Activated CD8-positive, alpha-beta memory T cell treated with anti-CD3 and anti-CD28 coated beads, Interleukin-2, amount 50 U/mL, for 48 hours (primary cell): ENCODE results near the gene AAK1.
"Not testable (repeated sequence)": the region's sequence is repeated elsewhere in the genome, so short reads cannot be mapped to it uniquely, and the experiment has no call there.

Source experiments
- DNase-seq: peaks from one replicate; pipeline ENCODE4 v3.0.0-alpha.2; 2020

Gene AAK1

DNA sequence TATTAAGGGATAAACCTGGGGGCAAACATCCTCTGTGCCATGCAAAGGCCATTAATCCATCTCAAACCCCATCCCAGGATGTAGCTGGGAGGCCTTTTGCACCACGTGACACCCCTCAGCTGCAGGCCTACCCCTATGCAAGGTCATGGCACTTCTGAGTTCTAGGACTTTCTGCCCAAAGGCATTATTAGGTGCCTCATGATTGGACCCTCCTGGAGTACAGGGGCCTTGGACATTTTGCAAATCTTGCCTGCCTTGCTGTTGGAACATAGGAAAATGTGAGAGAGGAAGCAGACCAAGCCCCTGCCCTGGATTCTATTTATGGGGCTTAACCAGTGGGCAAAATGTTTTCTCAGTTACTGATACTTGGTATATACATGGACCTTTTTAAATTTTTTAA lies 162.1 kb downstream of the AAK1 start:
- DNase-seq, result no peak

DNA sequence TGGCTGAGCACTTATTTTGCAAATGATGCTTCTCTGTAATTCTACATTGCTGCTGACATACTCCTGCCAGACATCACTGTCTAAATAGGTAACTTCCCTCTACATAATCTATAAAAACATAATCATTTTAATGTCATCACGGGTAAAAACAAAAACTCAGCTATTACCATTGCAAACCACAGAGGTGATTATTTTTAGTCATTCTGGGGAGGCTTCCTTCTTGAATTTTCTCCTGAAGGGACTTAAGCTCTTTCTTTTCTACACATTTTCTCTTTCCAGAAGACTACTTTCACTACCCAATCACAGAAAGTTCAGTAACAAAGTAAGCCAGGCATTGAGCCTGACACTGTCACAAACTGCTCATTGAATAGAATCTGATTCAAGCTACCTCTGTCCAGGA lies 165.9 kb downstream of the AAK1 start:
- no peak for DNase-seq

DNA sequence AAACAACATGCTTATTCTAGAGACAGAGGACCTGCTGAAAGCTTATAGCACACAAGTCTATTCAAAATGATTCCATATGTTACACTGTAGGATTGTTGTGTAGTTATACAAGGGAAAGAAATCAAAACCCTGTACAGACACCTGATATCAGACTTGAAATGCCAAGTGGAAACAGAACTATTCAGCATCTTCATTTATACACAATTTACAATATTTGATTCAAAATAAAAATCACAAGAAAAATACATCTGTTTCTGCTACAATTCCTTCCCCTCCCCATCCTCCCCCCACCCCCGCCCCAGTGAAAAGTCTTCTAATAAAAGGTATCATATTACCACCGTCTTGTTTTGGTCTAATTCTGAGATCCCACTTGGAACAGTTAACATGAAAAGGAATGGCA lies 168.9 kb downstream of the AAK1 start:
- no peak for DNase-seq

DNA sequence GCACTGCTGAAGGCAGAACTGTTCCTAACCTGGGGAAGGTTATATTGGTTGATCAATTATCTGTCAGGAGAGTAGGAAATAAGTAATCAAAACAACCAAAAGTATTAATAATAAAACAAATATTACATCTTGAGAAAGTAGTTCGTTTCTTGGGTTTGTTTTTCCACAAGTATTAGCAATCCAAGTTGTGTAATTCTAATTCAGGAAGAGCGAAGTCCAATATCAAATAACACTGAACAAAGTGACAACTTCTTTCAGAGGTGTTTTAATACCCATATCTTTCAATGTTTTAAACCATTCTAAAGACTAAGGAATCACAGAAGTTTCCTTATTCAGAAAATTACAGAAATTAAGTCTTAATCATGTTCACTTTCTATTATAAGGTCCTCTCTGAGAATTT lies 171.7 kb downstream of the AAK1 start:
- DNase-seq, result no peak

DNA sequence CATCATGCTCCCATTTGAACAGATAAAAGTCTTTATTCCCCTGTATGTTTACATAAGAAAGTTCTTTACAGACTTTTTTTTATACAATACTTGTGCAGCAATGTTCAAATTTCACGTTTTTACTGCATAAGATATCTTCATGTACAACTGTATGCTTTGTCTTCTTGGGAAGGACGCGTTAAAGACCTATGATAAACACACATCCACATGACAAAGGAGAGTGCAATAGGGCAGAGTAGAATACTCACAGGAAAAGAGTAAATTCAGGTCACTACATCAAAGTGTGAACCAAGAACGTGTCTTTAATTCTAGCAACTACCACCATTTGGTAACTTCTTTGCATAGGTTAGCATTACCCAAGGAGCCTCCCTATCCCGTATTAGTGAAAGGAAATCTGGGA lies 172.6 kb downstream of the AAK1 start:
- DNase-seq, result no peak

DNA sequence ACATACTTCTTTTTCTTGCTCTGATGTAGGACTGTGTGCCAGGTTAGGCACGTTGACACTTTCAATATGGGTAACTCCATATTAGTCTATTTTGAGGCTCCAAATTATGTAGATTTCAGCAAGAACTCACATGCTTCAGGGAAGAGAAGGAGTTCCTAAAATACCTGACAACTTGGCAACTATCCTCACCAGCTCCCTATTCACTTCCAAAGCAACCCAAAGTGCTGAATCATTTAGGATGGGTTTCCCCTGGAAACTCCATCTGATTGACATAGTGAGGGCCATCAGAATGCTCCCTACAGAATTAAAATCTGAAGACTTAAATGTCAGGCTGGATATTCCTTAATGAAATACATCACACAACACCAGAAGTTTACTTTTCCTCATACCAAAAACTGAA lies 173.8 kb downstream of the AAK1 start:
- DNase-seq, result no peak

DNA sequence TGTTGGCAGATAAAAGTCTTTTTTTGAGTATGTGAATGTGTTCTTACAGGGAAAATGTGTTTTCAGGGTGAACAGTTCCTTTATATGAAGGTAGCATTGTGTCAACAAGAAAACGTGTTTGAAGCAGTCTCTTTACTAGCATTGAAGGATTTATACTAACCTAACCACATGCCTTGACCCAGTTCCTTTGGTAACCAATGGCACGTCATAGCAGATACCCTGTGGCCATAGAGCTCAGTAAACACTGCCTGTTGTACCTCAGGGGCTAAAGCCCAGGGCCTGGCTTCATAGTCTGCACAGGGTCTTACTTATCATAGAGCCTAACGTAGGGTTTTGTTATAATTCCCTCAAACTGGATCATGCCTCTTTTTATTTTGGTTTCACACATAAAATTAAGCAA lies 174.2 kb downstream of the AAK1 start:
- DNase-seq, result no peak

DNA sequence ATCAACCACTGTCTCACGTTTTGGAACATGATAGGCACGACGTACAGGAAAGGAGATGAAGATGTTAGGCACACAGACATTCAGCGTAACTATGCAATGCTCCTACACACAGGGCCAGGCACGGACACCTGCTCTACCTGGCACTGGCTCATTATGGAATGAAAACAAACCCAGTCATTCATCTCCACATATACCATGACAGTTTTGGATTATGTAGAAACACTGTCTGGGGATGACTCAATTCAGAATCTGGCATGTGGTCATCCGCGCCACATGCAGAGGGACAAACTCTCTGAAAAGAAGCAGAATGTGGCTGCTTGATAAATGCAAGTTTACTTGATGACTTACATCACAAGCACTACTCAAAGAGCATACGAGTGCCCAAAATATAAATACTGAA lies 176.8 kb downstream of the AAK1 start:
- DNase-seq, result no peak

DNA sequence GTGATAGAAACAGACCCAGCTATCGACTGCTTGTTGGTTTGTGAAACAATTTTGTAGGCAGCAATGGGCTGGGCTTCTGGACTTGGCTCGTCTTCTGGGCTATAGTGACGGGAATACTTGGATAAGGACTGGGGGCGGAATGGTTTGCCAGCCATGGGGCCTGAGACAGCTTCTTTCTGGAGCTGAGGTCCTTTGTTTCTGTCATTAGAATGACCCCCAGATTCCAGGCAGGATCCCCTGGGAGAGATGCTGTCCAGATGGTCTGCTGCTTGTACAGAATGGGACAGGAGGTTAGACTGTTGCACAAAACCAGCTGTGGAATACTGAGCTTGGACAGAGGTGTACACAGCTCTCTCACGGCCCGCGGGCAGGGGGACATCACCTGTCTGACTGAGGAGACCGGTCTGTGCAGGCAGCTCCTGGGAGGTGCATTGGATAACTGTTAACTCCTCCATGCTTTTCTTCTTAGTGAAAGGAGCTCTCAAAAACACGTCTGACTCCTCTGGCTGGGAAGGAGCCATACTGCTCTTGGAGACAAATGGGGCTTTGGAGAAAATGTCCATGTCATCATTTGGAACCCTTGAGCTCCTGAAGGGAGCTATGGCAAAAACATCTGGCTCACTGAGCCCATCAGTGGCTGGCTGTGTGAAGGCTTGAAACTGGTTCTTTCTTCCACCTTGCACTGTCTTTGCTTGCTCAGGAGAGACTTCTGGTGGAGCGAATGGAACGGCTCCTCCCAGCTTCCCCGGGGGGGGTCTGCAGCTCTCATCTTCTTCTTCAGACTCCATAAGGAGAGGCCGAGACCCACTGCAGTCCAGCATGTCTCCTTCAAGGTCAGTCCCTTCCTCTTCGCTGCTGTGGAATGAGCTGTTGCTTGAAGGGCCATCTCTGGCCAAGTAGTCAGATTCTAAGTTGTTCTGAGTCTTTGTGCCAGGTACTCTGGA lies 177.8 kb downstream of the AAK1 start:
- DNase-seq, result no peak

DNA sequence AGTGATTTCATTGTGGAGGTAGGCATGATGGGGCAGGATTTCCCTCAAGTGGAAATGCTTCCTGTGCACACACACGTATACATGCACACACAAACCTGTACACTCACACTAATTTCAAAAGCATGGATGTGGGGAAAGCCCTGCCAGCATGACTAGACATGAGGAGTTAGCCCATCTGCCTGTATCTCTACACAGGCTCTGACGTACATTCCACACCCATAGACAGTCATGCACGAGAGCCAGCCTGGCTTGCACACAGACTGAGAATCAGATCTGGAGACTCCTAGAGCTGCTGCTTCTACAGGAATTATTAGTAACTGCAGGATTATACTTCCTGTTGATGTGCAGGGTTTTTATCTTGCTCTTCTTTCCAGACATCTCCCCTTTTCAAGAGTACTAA lies 179.0 kb downstream of the AAK1 start:
- no peak for DNase-seq

DNA sequence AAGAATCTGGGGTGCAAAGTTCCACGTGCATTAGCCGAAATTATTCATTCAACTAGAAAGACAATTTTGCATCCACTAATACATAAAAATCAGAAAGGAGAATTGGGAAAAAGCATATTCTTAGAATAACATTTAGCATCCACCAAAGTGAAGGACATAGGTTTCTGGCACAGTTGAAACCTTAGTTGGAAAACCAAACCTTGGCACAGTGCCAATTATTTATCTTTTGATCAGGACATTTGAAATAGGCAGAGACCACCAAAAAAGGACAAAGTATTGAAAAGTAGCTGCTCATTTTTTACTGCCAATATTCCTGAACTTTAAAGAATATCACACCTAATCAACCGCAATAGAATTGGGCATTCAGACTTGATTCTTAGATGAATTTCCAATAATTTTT lies 180.8 kb downstream of the AAK1 start:
- DNase-seq, result no peak

DNA sequence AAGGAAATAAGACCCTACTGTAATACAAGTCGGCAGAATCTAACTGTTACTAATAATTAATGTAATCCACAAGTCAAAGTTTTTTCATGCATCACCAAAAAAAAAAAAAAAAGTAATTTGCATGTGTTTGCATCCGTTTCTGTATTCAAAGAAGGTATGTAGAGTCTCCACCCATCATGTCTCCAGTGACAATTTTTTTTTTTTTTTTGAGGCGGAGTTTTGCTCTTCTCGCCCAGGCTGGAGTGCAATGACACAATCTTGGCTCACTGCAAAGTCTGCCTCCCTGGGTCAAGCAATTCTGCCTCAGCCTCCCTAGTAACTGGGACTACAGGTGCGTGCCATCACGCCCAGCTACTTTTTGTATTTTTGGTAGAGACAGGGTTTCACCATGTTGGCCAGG lies 182.1 kb downstream of the AAK1 start:
- DNase-seq, result no peak

DNA sequence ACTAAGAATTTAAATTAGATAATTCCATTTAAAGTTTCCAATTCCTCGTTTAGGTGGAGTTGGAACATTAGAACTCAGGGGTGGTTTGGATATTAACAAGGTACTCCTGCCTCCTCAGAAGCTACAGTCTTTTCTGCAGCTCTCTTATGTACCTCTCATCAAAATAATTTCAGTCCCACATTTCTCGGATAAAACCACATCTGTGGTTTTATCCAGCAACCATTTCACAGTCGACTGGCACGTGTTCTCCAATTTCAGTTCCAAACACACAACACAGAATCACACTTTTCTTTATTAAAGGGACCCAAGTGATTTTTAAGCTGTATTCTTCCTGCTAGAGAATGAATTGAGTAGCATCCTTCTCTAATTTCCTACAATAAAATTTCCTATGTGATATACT lies 183.6 kb downstream of the AAK1 start:
- DNase-seq, result no peak

DNA sequence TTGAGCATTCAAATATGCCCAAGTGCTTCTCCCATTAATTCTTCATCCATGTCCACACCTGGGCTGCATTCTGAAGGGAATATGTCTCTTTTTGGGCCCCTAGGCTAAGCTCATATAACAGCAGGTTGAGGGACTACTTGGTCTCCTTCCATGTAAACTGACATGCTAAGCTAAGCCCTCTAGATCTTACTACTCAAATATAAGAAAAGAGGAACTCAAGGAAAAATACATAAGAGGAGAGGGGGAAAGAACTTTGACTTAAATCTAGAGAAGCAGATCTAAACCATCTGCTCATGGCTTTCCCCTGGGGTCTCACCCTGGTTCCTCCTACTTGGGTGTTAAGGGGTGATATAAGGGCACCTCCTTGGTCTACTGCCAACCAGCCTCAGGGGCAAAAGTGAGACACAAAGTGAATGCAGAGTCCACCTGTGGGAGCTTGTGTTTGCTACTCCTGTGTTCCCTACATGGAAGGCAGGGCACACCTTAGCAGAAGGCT lies 186.5 kb downstream of the AAK1 start:
- no peak for DNase-seq

DNA sequence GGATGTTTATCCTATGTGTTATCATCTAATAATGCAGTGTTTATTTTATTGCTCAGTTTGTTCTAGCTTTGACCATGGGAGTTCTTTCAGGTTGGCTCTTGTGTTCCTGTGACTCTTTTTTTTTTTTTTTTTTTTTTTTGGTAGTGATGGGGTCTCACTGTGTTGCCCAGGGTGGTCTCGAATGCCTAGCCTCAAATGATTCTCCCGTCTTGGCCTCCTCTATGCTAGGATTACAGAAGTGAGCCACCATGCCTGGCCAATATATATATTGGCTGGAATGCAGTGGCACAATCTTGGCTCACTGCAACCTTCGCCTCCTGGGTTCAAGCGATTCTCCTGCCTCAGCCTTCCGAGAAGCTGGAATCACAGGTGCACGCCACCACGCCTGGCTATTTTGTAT lies 187.4 kb downstream of the AAK1 start:
- DNase-seq, result no peak

DNA sequence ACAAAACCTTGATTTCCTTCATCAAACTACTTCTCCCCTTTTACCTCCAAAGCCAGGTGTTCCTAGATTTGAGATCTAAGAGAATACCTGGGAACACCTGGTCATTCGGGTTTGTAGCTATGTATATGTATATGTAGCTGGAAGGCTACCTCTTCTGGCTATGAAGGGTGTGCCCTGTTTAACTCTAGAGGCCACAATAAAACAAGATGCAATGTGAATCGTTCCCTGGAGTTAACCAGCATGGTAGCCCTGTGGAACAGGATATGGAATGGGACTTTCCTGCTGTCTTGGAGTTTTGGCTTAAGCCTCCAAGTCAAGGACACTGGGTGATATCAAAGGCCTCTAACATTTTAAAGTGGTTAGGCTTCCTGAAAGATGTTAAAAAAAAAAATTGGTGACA lies 188.6 kb downstream of the AAK1 start:
- DNase-seq, result no peak

DNA sequence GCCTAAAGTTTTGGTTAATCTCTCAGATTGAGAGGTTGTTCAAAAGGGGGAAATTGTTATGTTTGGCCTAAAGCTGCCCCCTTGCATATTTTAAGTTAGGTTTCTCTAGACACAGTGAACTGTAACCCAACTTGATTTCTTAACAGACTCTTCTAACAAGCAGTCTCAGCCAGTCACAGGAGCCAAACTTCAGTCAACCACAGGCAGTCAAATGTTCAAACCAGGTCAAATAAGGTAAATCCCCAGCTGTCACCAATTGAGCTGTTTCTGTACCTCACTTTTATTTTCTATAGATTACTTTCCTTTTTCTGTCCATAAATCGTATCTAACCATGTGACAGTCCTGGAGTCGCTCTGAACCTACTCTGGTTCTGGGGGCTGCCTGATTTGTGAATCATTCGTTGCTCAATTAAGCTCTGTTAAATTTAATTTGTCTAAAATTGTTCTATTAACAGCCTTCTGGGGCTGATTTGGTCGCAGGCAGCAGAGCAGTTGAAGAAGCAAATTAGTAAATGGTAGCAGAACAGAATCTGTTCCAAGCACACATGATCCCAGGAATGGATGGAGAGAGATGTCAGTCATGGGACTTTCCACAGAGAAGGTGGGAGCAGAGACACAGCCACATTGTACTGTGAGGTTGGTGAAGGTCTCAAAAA lies 189.9 kb downstream of the AAK1 start:
- DNase-seq, result no peak

DNA sequence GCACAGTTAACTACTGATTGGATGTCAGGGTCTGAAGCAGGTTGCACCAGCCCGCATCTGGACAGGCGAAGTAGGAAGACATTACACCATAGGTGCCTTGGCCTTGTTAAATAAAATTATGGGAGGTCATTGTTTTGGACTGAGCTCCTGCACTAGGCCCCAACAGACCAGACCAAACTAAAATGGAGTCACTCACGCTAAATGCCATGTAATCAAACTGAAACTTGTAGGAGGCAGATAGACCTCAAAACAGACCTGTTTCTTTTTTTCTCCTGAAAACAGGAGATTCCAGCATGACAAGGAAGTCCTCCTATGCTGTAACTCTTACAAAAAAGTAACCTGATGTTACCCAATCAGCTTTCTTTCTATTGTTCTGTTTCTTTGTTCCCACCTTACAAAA lies 190.9 kb downstream of the AAK1 start:
- DNase-seq, result no peak

DNA sequence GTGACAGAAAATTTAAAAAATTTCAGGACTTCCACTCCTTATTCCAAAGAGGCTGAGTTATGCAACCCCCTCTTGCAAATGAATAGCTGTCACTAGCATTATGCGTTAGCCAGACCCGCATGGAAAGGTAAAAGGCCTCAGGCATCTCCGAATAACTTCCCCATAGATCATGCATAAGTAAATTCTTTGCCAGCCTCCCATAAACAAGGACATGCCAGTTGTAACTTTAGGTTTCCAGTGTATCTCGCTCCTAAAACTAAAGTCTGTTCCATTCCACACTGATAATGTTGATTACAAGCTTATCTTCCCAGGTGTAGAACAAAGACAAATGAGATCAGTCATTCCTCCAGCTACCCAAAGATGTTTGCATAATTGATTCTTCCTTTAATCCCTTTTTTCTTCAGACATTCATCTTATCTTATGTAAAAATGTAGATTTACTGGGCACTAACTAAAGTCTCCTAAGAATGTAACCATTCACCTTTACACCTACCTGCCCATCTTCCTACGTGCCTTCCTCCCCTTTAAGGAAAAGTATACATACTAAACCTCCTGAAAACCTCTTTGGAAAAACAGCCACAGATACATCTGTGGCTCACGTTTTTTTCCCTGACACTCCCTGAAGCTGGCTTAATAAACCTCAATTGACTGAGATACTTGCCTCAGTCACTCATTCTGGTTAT lies 192.7 kb downstream of the AAK1 start:
- no peak for DNase-seq

DNA sequence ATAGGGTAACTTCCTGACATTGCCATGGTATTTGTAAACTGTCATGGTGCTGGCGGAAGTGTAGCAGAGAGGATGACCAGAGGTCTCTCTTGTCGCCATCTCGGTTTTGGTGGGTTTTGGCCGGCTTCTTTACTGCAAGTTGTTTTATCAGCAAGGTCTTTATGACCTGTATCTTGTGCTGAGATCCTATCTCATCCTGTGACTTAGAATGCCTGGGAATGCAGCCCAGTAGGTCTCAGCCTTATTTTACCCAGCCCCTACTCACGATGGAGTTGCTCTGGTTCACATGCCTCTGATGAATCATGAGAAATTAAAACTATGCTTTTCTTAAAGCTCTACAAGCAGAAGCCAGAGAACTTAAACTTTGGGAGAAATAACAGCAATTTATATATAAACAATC lies 193.6 kb downstream of the AAK1 start:
- no peak for DNase-seq

DNA sequence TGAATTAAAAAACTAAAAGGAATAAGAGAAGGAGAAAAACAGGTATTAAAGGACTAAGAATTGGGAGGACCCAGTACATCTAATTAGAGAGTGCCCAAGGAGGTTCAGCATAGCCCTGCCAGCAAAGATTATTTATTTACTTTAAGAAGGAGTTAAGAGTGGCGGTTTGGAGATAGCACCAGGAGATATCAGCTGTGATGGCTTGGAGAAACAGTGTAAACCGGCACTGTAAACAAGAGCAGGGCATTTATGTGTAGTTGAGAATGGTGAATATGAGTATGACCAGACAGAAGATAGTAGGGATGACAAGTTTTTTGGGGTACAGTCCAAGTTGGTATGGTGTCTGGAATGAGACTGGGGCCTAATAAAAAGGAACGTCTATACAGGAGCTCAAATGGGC lies 199.9 kb downstream of the AAK1 start:
- DNase-seq, result not testable (repeated sequence)

DNA sequence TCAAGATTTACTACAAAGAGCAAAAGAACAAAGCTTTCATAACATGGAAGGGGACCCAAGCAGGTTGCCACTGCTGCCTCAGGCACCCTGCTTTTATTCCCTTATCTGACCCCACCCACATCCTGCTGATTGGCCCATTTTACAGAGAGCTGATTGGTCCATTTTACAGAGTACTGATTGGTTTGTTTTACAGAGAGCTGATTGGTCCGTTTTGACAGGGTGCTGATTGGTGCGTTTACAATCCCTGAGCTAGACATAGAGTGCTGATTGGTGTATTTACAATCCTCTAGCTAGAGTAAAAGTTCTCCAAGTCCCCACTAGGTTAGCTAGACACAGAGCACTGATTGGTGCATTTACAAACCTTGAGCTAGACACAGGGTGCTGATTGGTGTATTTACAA lies 204.0 kb downstream of the AAK1 start:
- not testable (repeated sequence) for DNase-seq

DNA sequence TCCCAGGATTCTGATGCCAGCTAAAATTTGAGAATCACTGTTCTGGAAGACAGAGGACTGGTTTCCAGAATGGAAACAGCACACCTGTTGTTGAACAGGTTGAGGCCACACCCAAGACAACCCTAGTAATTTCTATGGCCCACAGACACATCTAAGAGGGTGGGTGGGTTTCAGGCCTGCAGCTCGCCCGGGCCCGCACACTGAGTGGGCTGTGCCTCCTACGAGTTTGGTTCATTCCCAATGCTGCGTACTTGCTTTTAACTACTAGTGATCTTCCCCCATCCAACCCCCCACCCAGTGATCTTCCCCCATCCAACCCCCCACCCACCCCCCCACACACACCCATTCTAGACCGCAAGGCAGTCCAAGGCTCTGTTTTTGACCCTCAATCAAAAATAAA lies 205.0 kb downstream of the AAK1 start:
- no peak for DNase-seq

DNA sequence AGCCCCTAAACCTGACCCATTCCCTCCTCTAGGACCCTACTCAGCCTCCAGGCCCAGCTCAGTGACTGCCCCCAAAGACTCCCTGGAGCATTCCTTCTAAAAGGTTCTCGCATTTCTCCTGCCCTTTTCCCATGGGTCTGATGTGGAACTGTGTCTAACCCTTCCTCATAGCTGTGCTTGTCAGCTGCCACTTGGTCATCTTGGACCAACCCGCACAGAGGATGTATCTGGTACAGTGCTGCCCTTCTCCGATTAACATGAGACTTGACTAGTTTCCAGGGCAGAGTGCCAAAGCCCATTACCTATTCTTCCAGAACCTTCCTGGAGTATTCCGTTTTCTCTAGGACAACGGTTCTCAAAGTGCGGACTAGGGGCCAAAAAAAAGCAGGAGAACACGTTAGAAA lies 205.8 kb downstream of the AAK1 start:
- no peak for DNase-seq
